PC-3 (cell line): Measurements from ENCODE around the gene IQCE.

Source experiments
- EZH2phosphoT487 ChIP-seq: fragments of 300-600 bp; sonication (generic); IDR thresholded peaks from 2 replicates; pipeline ENCODE4 v1.6.1; 2018; ENCODE audit warnings: mild to moderate bottlenecking, antibody characterized with exemption, low read length, borderline replicate concordance
- TF ChIP-seq, protein P1 (sequence below): fragments of 300-600 bp; sonication (generic); conservative IDR thresholded peaks from 2 replicates; pipeline ENCODE4 v1.5.1; 2017; ENCODE audit warnings: antibody characterized with exemption, low read depth, mild to moderate bottlenecking, low read length

GRCh38 chr7:2616387-2617324, 57.9 kb downstream of the IQCE start:
- TF ChIP-seq, protein P1, sequence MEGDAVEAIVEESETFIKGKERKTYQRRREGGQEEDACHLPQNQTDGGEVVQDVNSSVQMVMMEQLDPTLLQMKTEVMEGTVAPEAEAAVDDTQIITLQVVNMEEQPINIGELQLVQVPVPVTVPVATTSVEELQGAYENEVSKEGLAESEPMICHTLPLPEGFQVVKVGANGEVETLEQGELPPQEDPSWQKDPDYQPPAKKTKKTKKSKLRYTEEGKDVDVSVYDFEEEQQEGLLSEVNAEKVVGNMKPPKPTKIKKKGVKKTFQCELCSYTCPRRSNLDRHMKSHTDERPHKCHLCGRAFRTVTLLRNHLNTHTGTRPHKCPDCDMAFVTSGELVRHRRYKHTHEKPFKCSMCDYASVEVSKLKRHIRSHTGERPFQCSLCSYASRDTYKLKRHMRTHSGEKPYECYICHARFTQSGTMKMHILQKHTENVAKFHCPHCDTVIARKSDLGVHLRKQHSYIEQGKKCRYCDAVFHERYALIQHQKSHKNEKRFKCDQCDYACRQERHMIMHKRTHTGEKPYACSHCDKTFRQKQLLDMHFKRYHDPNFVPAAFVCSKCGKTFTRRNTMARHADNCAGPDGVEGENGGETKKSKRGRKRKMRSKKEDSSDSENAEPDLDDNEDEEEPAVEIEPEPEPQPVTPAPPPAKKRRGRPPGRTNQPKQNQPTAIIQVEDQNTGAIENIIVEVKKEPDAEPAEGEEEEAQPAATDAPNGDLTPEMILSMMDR = no peak
- TF ChIP-seq EZH2phosphoT487 = no peak
